Measurements from ENCODE around the gene IRX6.

The IRX6 gene

GRCh38 chr16:55323637-55324271 lies at the start of gene IRX6:
Gene IRX6 (plus strand): TSS chr16:55324203. CDS start chr16:55325092, 889 bp downstream.
- no peak for DNase-seq (ENCODE audit: low read depth in 2 of 2)

GRCh38 chr16:55274391-55274790 lies 49.6 kb upstream of the IRX6 start:
- no peak for DNase-seq (ENCODE audit: low read depth in 2 of 2)

- no peak for DNase-seq (ENCODE audit: low read depth in 2 of 2)
Observed at GRCh38 chr16:55275167-55275566, 48.8 kb upstream of the IRX6 start.

- no peak for DNase-seq (ENCODE audit: low read depth in 2 of 2)
Observed at GRCh38 chr16:55275869-55276268, 48.1 kb upstream of the IRX6 start.

GRCh38 chr16:55277536-55277935 lies 46.5 kb upstream of the IRX6 start:
- no peak for DNase-seq (ENCODE audit: low read depth in 2 of 2)

GRCh38 chr16:55279598-55279997 lies 44.4 kb upstream of the IRX6 start:
- DNase-seq (ENCODE audit: low read depth in 2 of 2): no peak

GRCh38 chr16:55280587-55280986 lies 43.4 kb upstream of the IRX6 start:
- no peak for DNase-seq (ENCODE audit: low read depth in 2 of 2)

GRCh38 chr16:55282441-55282840 lies 41.6 kb upstream of the IRX6 start:
- no peak for DNase-seq (ENCODE audit: low read depth in 2 of 2)

GRCh38 chr16:55283812-55284717 lies 39.9 kb upstream of the IRX6 start:
- DNase-seq (ENCODE audit: low read depth in 2 of 2): no peak

GRCh38 chr16:55284718-55285099 lies 39.3 kb upstream of the IRX6 start:
- no peak for DNase-seq (ENCODE audit: low read depth in 2 of 2)

- DNase-seq (ENCODE audit: low read depth in 2 of 2): no peak
Observed at GRCh38 chr16:55285586-55285985, 38.4 kb upstream of the IRX6 start.

- DNase-seq (ENCODE audit: low read depth in 2 of 2): no peak
Observed at GRCh38 chr16:55289353-55289752, 34.6 kb upstream of the IRX6 start.

GRCh38 chr16:55291847-55292246 lies 32.2 kb upstream of the IRX6 start:
- DNase-seq (ENCODE audit: low read depth in 2 of 2): no peak

GRCh38 chr16:55292491-55292890 lies 31.5 kb upstream of the IRX6 start:
- no peak for DNase-seq (ENCODE audit: low read depth in 2 of 2)

GRCh38 chr16:55294129-55294528 lies 29.9 kb upstream of the IRX6 start:
- no peak for DNase-seq (ENCODE audit: low read depth in 2 of 2)

- no peak for DNase-seq (ENCODE audit: low read depth in 2 of 2)
Observed at GRCh38 chr16:55294931-55295342, 29.1 kb upstream of the IRX6 start.

- DNase-seq (ENCODE audit: low read depth in 2 of 2): no peak
Observed at GRCh38 chr16:55297062-55297909, 26.7 kb upstream of the IRX6 start.

GRCh38 chr16:55297910-55298479 lies 26.0 kb upstream of the IRX6 start:
- DNase-seq (ENCODE audit: low read depth in 2 of 2): no peak

- DNase-seq (ENCODE audit: low read depth in 2 of 2): no peak
Observed at GRCh38 chr16:55301385-55302008, 22.5 kb upstream of the IRX6 start.

GRCh38 chr16:55302635-55303034 lies 21.4 kb upstream of the IRX6 start:
- DNase-seq (ENCODE audit: low read depth in 2 of 2): no peak

GRCh38 chr16:55308973-55309372 lies 15.0 kb upstream of the IRX6 start:
- no peak for DNase-seq (ENCODE audit: low read depth in 2 of 2)
